ENCODE measurements around the gene CLNK.

The CLNK gene

GRCh38 chr4:10635091-10635490 lies 49.5 kb downstream of the CLNK start:
- H3K4me3 ChIP-seq (ENCODE audit: low read depth, low read length): no peak overlapping the region
- TF ChIP-seq CTCF (IDR thresholded peaks at IDR 0.05; ENCODE audit: low read depth, low read length): no peak

GRCh38 chr4:10629394-10629793 lies 55.2 kb downstream of the CLNK start:
- H3K4me3 ChIP-seq (ENCODE audit: low read depth, low read length): no peak overlapping the region
- TF ChIP-seq CTCF (IDR thresholded peaks at IDR 0.05; ENCODE audit: low read depth, low read length): no peak

- no peak overlapping the region for H3K4me3 ChIP-seq (ENCODE audit: low read depth, low read length)
- TF ChIP-seq CTCF (IDR thresholded peaks at IDR 0.05; ENCODE audit: low read depth, low read length): no peak
These were observed 59.4 kb downstream of the CLNK start for GRCh38 chr4:10625131-10625530.

GRCh38 chr4:10623862-10624261 lies 60.7 kb downstream of the CLNK start:
- TF ChIP-seq CTCF (IDR thresholded peaks at IDR 0.05; ENCODE audit: low read depth, low read length): no peak
- H3K4me3 ChIP-seq (ENCODE audit: low read depth, low read length): no peak overlapping the region

- TF ChIP-seq CTCF (IDR thresholded peaks at IDR 0.05; ENCODE audit: low read depth, low read length): no peak
- H3K4me3 ChIP-seq (ENCODE audit: low read depth, low read length): no peak overlapping the region
These were observed 61.3 kb downstream of the CLNK start for GRCh38 chr4:10623241-10623640.

- TF ChIP-seq CTCF (IDR thresholded peaks at IDR 0.05; ENCODE audit: low read depth, low read length): no peak
- no peak overlapping the region for H3K4me3 ChIP-seq (ENCODE audit: low read depth, low read length)
These were observed 61.8 kb downstream of the CLNK start for GRCh38 chr4:10622728-10623127.

GRCh38 chr4:10620935-10621488 lies 63.6 kb downstream of the CLNK start:
- no peak overlapping the region for H3K4me3 ChIP-seq (ENCODE audit: low read depth, low read length)
- TF ChIP-seq CTCF (IDR thresholded peaks at IDR 0.05; ENCODE audit: low read depth, low read length): no peak

Measured in WI38 (cell line).